ENCODE measurements around the gene FOXD1. TPM values are rescaled to one million over a fixed set of nuclear protein-coding genes. Genes with fewer than 3 reads are reported as not detected.
"Not testable (repeated sequence)": the region's sequence is repeated elsewhere in the genome, so short reads cannot be mapped to it uniquely, and the experiment has no call there.

FOXD1 gene
- total RNA-seq, 1 donor from 2014 or later = 0.09 TPM

DNA sequence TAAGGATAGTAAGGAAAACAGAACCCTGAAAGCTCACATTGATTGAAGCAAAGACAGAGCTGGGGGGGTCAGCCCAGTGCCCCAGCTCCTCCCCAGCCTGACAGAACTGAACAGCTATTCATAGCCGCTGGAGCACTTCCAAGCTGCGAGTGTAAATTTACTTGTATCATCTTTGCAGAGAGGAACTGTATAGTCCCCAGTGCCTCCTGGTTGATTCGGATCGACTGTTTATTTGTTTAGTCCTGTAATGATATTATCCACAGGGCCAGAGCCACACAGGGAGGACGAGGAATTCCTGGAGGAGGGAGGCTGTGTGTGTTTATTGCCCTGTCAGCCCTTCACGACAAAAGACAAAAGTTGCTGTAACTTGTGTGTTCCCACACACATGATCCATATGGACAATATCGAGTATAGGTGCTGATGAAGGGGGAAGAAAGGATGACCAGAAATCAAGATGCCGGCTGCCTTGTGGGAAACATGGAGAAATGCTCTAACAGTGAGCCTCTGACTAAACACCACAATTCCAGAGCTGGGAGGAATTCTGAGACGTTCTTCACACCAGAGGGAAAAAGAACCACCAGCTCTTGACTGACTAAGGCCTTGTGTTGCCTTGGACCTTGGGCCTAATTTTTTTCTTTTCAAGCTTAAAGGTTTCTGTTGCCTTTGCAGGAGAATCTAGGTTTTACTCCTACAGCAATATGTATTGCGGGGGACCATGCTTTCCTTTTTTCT lies 31.1 kb downstream of the FOXD1 start:
- H3K4me3 Mint-ChIP-seq = no peak overlapping the region
- H3K36me3 Mint-ChIP-seq (ENCODE audit: low read depth) = no peaks in the 10 kb centered on the region
- ATAC-seq (ENCODE audit: low read depth) (no peak), DNase-seq (no peak)
- intact Hi-C loops (cut with micrococcal nuclease) = no loop called here
- peaks cover 4% of the 10 kb centered on the region for H3K9me3 Mint-ChIP-seq
- H3K27me3 Mint-ChIP-seq = peaks cover 67% of the 10 kb centered on the region
- no peak for TF ChIP-seq CTCF (IDR thresholded peaks at IDR 0.05)
- ChIA-PET POLR2A (no interaction called here), CTCF (no interaction called here)
- H3K4me1 Mint-ChIP-seq = peaks cover 2% of the 10 kb centered on the region
- H3K27ac Mint-ChIP-seq = no peak overlapping the region

DNA sequence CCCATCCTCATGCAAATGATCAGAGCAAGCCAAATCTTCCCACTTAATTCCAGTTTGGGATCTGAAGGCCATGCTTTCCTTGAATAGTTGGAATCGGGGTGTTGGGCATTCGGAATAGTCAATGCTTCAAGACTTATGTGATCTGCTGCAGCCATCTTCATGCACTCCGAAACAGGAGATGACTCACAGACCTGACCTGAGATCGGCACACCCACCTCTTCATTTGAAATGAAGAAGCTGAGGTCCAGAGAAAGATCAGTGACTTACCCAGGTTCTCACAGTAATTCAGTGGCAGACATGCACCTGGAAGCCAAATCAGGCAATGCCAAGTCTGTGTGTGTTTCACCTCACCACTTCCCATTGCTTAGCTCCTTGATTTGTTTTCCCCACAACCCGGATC lies 33.0 kb downstream of the FOXD1 start:
- ATAC-seq (ENCODE audit: low read depth) (no peak), DNase-seq (no peak)
- ChIA-PET CTCF (no interaction called here), POLR2A (no interaction called here)
- H3K9me3 Mint-ChIP-seq = peaks cover 4% of the 10 kb centered on the region
- TF ChIP-seq CTCF (IDR thresholded peaks at IDR 0.05) = no peak
- H3K4me1 Mint-ChIP-seq = peaks cover 2% of the 10 kb centered on the region
- peaks cover 54% of the 10 kb centered on the region for H3K27me3 Mint-ChIP-seq
- H3K36me3 Mint-ChIP-seq (ENCODE audit: low read depth) = no peaks in the 10 kb centered on the region
- intact Hi-C loops (cut with micrococcal nuclease) = no loop called here
- no peak overlapping the region for H3K4me3 Mint-ChIP-seq
- no peak overlapping the region for H3K27ac Mint-ChIP-seq

DNA sequence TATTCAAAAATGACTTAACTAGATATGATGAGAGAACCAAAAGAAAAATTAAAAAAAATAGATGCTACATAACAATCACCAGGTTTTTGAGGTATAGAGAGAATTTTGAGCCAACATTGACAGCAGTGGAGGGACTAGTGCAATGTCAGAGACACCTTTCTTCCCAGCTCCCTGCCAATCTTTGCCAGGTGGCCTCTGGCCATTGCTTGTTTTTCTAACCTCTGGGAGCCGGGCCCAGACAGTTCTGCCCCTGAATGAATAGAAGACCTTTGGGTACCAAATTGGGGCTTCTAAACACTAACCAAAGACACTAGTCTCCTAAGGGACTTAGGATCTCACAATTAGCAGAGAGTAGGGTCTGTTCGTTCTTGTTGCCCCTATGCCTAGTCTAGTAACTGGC lies 33.4 kb downstream of the FOXD1 start:
- H3K4me1 Mint-ChIP-seq = peaks cover 2% of the 10 kb centered on the region
- H3K36me3 Mint-ChIP-seq (ENCODE audit: low read depth) = no peaks in the 10 kb centered on the region
- no peak overlapping the region for H3K4me3 Mint-ChIP-seq
- ATAC-seq (ENCODE audit: low read depth) (no peak), DNase-seq (no peak)
- H3K9me3 Mint-ChIP-seq = peaks cover 4% of the 10 kb centered on the region
- POLR2A ChIA-PET = no interaction called here
- intact Hi-C loops (cut with micrococcal nuclease) = no loop called here
- peaks cover 50% of the 10 kb centered on the region for H3K27me3 Mint-ChIP-seq
- no peak for TF ChIP-seq CTCF (IDR thresholded peaks at IDR 0.05)
- H3K27ac Mint-ChIP-seq = no peak overlapping the region
- CTCF ChIA-PET = no interaction called here

DNA sequence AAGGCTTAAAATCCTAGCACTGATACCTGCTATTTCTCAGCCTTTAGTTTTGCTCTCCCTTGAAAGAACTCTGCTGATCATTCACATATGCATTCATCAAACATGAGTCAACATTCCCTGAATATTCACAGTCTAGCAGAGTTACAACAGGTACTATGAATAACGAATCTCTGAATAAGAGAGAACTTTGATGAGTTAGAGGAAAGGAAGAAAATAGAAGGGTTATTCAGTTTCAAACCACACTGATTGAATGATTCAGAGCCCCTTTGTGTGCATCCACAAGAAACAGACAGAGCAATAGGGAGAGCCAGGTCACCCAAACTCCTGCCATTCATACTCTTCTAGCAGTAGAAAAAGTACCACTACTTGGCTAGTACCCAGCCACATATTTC lies 36.0 kb downstream of the FOXD1 start:
- Mint-ChIP-seq H3K9me3 (peaks cover 4% of the 10 kb centered on the region), H3K4me3 (no peak overlapping the region), H3K36me3 (ENCODE audit: low read depth) (no peaks in the 10 kb centered on the region), H3K27me3 (peaks cover 32% of the 10 kb centered on the region), H3K27ac (no peak overlapping the region), H3K4me1 (no peaks in the 10 kb centered on the region)
- ATAC-seq (ENCODE audit: low read depth) (no peak), DNase-seq (no peak)
- no peak for TF ChIP-seq CTCF (IDR thresholded peaks at IDR 0.05)
- CTCF ChIA-PET = no interaction called here
- POLR2A ChIA-PET = no interaction called here
- intact Hi-C loops (cut with micrococcal nuclease) = no loop called here

GRCh38 chr5:73411936-73412596 lies 36.5 kb downstream of the FOXD1 start:
- Mint-ChIP-seq H3K9me3 (peaks cover 4% of the 10 kb centered on the region), H3K36me3 (ENCODE audit: low read depth) (no peaks in the 10 kb centered on the region), H3K27me3 (peaks cover 28% of the 10 kb centered on the region), H3K4me3 (no peak overlapping the region), H3K4me1 (no peaks in the 10 kb centered on the region), H3K27ac (no peak overlapping the region)
- CTCF ChIA-PET = no interaction called here
- no peak for TF ChIP-seq CTCF (IDR thresholded peaks at IDR 0.05)
- intact Hi-C loops (cut with micrococcal nuclease) = no loop called here
- POLR2A ChIA-PET = no interaction called here
- no peak for DNase-seq
- ATAC-seq (ENCODE audit: low read depth) = no peak

DNA sequence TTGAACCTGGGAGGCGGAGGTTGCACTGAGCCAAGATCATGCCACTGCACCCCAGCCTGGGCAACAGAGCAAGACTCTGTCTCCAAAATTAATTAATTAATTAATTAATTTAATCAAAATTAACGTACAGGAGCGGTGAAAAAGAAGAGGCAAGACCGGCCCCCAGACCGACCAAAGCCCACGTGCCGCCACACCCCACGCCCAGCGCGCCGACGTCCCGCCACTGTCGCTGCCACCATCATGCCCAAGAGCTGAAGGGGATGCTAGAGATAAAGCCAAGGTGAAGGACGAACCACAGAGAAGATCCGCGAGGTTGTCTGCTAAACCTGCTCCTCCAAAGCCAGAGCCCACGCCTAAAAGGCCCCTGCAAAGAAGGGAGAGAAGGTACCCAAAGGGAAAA lies 38.6 kb downstream of the FOXD1 start:
- H3K36me3 Mint-ChIP-seq (ENCODE audit: low read depth); H3K27ac Mint-ChIP-seq; intact Hi-C loops (cut with micrococcal nuclease); H3K4me3 Mint-ChIP-seq; H3K9me3 Mint-ChIP-seq; CTCF ChIA-PET; DNase-seq; POLR2A ChIA-PET; H3K4me1 Mint-ChIP-seq; ATAC-seq (ENCODE audit: low read depth): not testable (repeated sequence)
- peaks cover 15% of the 10 kb centered on the region for H3K27me3 Mint-ChIP-seq
